Measurements from ENCODE around the gene CAPN8. TPM values are rescaled to one million over a fixed set of nuclear protein-coding genes. Genes with fewer than 3 reads are reported as not detected.

CAPN8 gene
- total and polyA plus RNA-seq, 3 donors from 2014 or later = 1.4 to 4.3 (median 3.2) TPM

- no peaks in the 10 kb centered on the region for H3K9me3 ChIP-seq
- no peaks in the 10 kb centered on the region for H3K4me1 ChIP-seq
- 81 to 83% methylated on average over 5 of the region's 5 CpGs for WGBS, 2 donors
- H3K27ac ChIP-seq = no peak overlapping the region
- H3K4me3 ChIP-seq = no peak overlapping the region
- no peaks in the 10 kb centered on the region for H3K36me3 ChIP-seq (ENCODE audit: low read depth, missing control alignments)
- intact Hi-C loops (cut with DNase I; ENCODE audit: low total_unique reads) = no loop called here
- H3K27me3 ChIP-seq = no peaks in the 10 kb centered on the region
- DNase-seq = no peak
- TF ChIP-seq POLR2A (IDR thresholded peaks at IDR 0.05) (no peak), CTCF (IDR thresholded peaks at IDR 0.05) (no peak)
Measured at GRCh38 chr1:223515421-223515820, 150.1 kb downstream of the CAPN8 start.

- H3K27me3 ChIP-seq = no peaks in the 10 kb centered on the region
- intact Hi-C loops (cut with DNase I; ENCODE audit: low total_unique reads) = no loop called here
- H3K4me3 ChIP-seq = no peak overlapping the region
- no peaks in the 10 kb centered on the region for H3K9me3 ChIP-seq
- WGBS, 2 donors = 76 to 92% methylated on average over 2 of the region's 2 CpGs
- DNase-seq = no peak
- no peak for TF ChIP-seq POLR2A (IDR thresholded peaks at IDR 0.05)
- TF ChIP-seq CTCF (IDR thresholded peaks at IDR 0.05) = no peak
- H3K4me1 ChIP-seq = no peaks in the 10 kb centered on the region
- no peak overlapping the region for H3K27ac ChIP-seq
- no peaks in the 10 kb centered on the region for H3K36me3 ChIP-seq (ENCODE audit: low read depth, missing control alignments)
Measured at GRCh38 chr1:223514644-223515043, 150.9 kb downstream of the CAPN8 start.

- no peak overlapping the region for H3K27ac ChIP-seq
- no peaks in the 10 kb centered on the region for H3K4me1 ChIP-seq
- intact Hi-C loops (cut with DNase I; ENCODE audit: low total_unique reads) = no loop called here
- H3K9me3 ChIP-seq = no peaks in the 10 kb centered on the region
- TF ChIP-seq POLR2A (IDR thresholded peaks at IDR 0.05) = no peak
- TF ChIP-seq CTCF (IDR thresholded peaks at IDR 0.05) = no peak
- no peak overlapping the region for H3K4me3 ChIP-seq
- no peak for DNase-seq
- 50 to 61% methylated on average over 4 of the region's 4 CpGs for WGBS, 2 donors
- H3K36me3 ChIP-seq (ENCODE audit: low read depth, missing control alignments) = no peaks in the 10 kb centered on the region
- H3K27me3 ChIP-seq = no peaks in the 10 kb centered on the region
Measured at GRCh38 chr1:223513309-223513708, 152.2 kb downstream of the CAPN8 start.

- DNase-seq = no peak
- Histone ChIP-seq H3K4me1 (no peaks in the 10 kb centered on the region), H3K9me3 (no peaks in the 10 kb centered on the region), H3K36me3 (ENCODE audit: low read depth, missing control alignments) (no peaks in the 10 kb centered on the region), H3K4me3 (no peak overlapping the region), H3K27ac (no peak overlapping the region), H3K27me3 (no peaks in the 10 kb centered on the region)
- 84 to 85% methylated on average over 6 of the region's 6 CpGs for WGBS, 2 donors
- intact Hi-C loops (cut with DNase I; ENCODE audit: low total_unique reads) = no loop called here
- no peak for TF ChIP-seq POLR2A (IDR thresholded peaks at IDR 0.05)
- no peak for TF ChIP-seq CTCF (IDR thresholded peaks at IDR 0.05)
Measured at GRCh38 chr1:223512057-223512456, 153.4 kb downstream of the CAPN8 start.

GRCh38 chr1:223508796-223509195, 156.7 kb downstream of the CAPN8 start:
- no peak overlapping the region for H3K4me3 ChIP-seq
- no peaks in the 10 kb centered on the region for H3K4me1 ChIP-seq
- H3K27me3 ChIP-seq = no peaks in the 10 kb centered on the region
- 86% methylated on average over 7 of the region's 7 CpGs for WGBS, 2 donors
- intact Hi-C loops (cut with DNase I; ENCODE audit: low total_unique reads) = no loop called here
- no peak overlapping the region for H3K27ac ChIP-seq
- H3K36me3 ChIP-seq (ENCODE audit: low read depth, missing control alignments) = no peaks in the 10 kb centered on the region
- TF ChIP-seq POLR2A (IDR thresholded peaks at IDR 0.05) = no peak
- TF ChIP-seq CTCF (IDR thresholded peaks at IDR 0.05) = no peak
- no peaks in the 10 kb centered on the region for H3K9me3 ChIP-seq
- DNase-seq = no peak

All from testis (tissue), 3 donors.